ENCODE data around the gene VSNL1. TPM values are rescaled to one million over a fixed set of nuclear protein-coding genes. Genes with fewer than 3 reads are reported as not detected.
"Not testable (repeated sequence)": the region's sequence is repeated elsewhere in the genome, so short reads cannot be mapped to it uniquely, and the experiment has no call there.

The VSNL1 gene
- total RNA-seq, 1 donor from 2014 or later = 42.7 TPM

GRCh38 chr2:17539611-17540092 is 844 bp upstream of the VSNL1 start:
- intact Hi-C loops (cut with DNase I) = loop anchor here (1.0 to 5.0 kb wide), 4 partner anchors 21 to 105 kb away; partner anchors contain the start of gene RAD51AP2
- no peak for DNase-seq (ENCODE audit: low spot score)

- intact Hi-C loops (cut with DNase I) = loop anchor here (2.0 kb wide), 2 partner anchors 22 to 104 kb away; partner anchors contain the start of gene RAD51AP2
- DNase-seq (ENCODE audit: low spot score) = no peak
Observed at GRCh38 chr2:17540813-17541530, 476 bp downstream of the VSNL1 start.

- intact Hi-C loops (cut with DNase I) = loop anchor here (2.0 kb wide), 2 partner anchors 23 to 103 kb away; partner anchors contain the start of gene RAD51AP2
- no peak for DNase-seq (ENCODE audit: low spot score)
Observed at GRCh38 chr2:17541531-17541950, 1.0 kb downstream of the VSNL1 start.

- DNase-seq (ENCODE audit: low spot score) = no peak
- intact Hi-C loops (cut with DNase I) = no loop called here
Observed at GRCh38 chr2:17542471-17542870, 2.0 kb downstream of the VSNL1 start.

- intact Hi-C loops (cut with DNase I) = no loop called here
- no peak for DNase-seq (ENCODE audit: low spot score)
Observed at GRCh38 chr2:17543131-17543660, 2.7 kb downstream of the VSNL1 start.

- DNase-seq (ENCODE audit: low spot score) = no peak
- intact Hi-C loops (cut with DNase I) = no loop called here
Observed at GRCh38 chr2:17543848-17544247, 3.4 kb downstream of the VSNL1 start.

- intact Hi-C loops (cut with DNase I) = no loop called here
- DNase-seq (ENCODE audit: low spot score) = no peak
Observed at GRCh38 chr2:17544256-17544655, 3.8 kb downstream of the VSNL1 start.

- no peak for DNase-seq (ENCODE audit: low spot score)
- intact Hi-C loops (cut with DNase I) = no loop called here
Observed at GRCh38 chr2:17545680-17546613, 5.5 kb downstream of the VSNL1 start.

GRCh38 chr2:17547237-17547636 is 6.7 kb downstream of the VSNL1 start:
- DNase-seq (ENCODE audit: low spot score) = no peak
- intact Hi-C loops (cut with DNase I) = no loop called here

GRCh38 chr2:17547737-17548136 is 7.2 kb downstream of the VSNL1 start:
- intact Hi-C loops (cut with DNase I) = no loop called here
- DNase-seq (ENCODE audit: low spot score) = no peak

GRCh38 chr2:17550907-17551306 is 10.4 kb downstream of the VSNL1 start:
- DNase-seq (ENCODE audit: low spot score) = no peak
- intact Hi-C loops (cut with DNase I) = no loop called here

- intact Hi-C loops (cut with DNase I) = no loop called here
- DNase-seq (ENCODE audit: low spot score) = no peak
Observed at GRCh38 chr2:17555150-17555549, 14.7 kb downstream of the VSNL1 start.

GRCh38 chr2:17557596-17557995 is 17.1 kb downstream of the VSNL1 start:
- DNase-seq (ENCODE audit: low spot score) = no peak
- intact Hi-C loops (cut with DNase I) = no loop called here

- intact Hi-C loops (cut with DNase I) = no loop called here
- no peak for DNase-seq (ENCODE audit: low spot score)
Observed at GRCh38 chr2:17558053-17558452, 17.6 kb downstream of the VSNL1 start.

- no peak for DNase-seq (ENCODE audit: low spot score)
- intact Hi-C loops (cut with DNase I) = no loop called here
Observed at GRCh38 chr2:17558878-17559277, 18.4 kb downstream of the VSNL1 start.

- DNase-seq (ENCODE audit: low spot score); intact Hi-C loops (cut with DNase I): not testable (repeated sequence)
Observed at GRCh38 chr2:17565726-17566125, 25.2 kb downstream of the VSNL1 start.

GRCh38 chr2:17571681-17572080 is 31.2 kb downstream of the VSNL1 start:
- intact Hi-C loops (cut with DNase I) = no loop called here
- no peak for DNase-seq (ENCODE audit: low spot score)

- DNase-seq (ENCODE audit: low spot score) = no peak
- intact Hi-C loops (cut with DNase I) = no loop called here
Observed at GRCh38 chr2:17573085-17573803, 32.7 kb downstream of the VSNL1 start.

- intact Hi-C loops (cut with DNase I) = no loop called here
- DNase-seq (ENCODE audit: low spot score) = no peak
Observed at GRCh38 chr2:17573804-17574175, 33.3 kb downstream of the VSNL1 start.
